H1 (cell line): ENCODE measurements around the gene RPL22L1.

ENCODE experiments used
- CEBPB ChIP-seq: IDR thresholded peaks from 2 replicates; pipeline ENCODE4 v1.6.1; 2012; ENCODE audit warnings: low read depth, low read length
- RNF2 ChIP-seq: fragments of 200-900, 300-1000 bp; sonication (generic); IDR thresholded peaks from 2 replicates; pipeline ENCODE4 v1.7.1; 2016; ENCODE audit warnings: borderline replicate concordance, low read depth, mild to moderate bottlenecking, antibody characterized with exemption, low read length; ENCODE audit not compliant: poor library complexity, severe bottlenecking; ENCODE audit errors: missing control alignments

DNA sequence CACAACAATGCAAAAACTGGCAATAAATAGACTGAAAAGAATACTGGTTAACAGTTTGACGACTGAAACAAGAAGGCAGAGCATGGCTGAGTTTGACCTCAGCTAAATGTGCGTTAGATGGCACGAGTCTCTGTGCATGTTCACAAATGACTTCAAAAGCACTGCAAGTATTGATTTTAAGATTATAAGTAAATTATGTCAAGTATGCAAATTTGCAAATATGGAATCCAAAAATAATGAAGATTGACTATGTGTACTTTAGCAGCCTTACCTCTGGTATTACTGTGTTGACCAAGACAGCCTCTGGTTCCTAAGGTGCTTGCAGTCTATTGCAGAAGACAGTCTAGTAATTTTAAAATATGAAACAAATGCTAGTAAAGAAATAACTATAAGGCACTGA is 41.1 kb upstream of the RPL22L1 start:
- TF ChIP-seq RNF2 (no peak), CEBPB (no peak)
